Heart left ventricle (tissue), 16 donors: ENCODE data around the gene QRICH1. TPM values are rescaled to one million over a fixed set of nuclear protein-coding genes. Genes with fewer than 3 reads are reported as not detected.

Experiments used
- ATAC-seq, 4 donors: fragments of 200-7000 bp; cut with Tn5 transposase; one replicate each; pipeline ENCODE4 v1.9.1; 2020 to 2022; ENCODE audit warnings: moderate library complexity in 4 of 4, mild to moderate bottlenecking in 3 of 4, moderate number of reproducible peaks in 1 of 4
- DNase-seq, 5 donors: peaks; one replicate each; pipeline ENCODE4 v3.0.0-alpha.2; 2020
- H3K27ac ChIP-seq, 12 donors: fragments of 200-600 bp; sonication (generic) in 4 of 12; one replicate each; pipeline versions ENCODE4 v1.5.0 to v1.8.0; 2016 to 2022; ENCODE audit warnings: mild to moderate bottlenecking in 2 of 12
- H3K27me3 ChIP-seq, 9 donors: fragments of 200-600 bp; sonication (generic) in 2 of 9; one replicate each; pipeline versions ENCODE4 v1.5.1 to v1.8.0; 2016 to 2022; ENCODE audit warnings: mild to moderate bottlenecking in 3 of 9
- H3K36me3 ChIP-seq, 9 donors: fragments of 200-600 bp; sonication (generic) in 2 of 9; one replicate each; pipeline versions ENCODE4 v1.5.0 to v1.8.0; 2018 to 2022; ENCODE audit warnings: mild to moderate bottlenecking in 2 of 9
- H3K4me1 ChIP-seq, 12 donors: fragments of 200-600 bp; sonication (generic) in 4 of 12; one replicate each; pipeline versions ENCODE4 v1.5.0 to v1.8.0; 2016 to 2022; ENCODE audit warnings: mild to moderate bottlenecking in 3 of 12
- H3K4me3 ChIP-seq, 12 donors: fragments of 200-600 bp; sonication (generic) in 4 of 12; one replicate each; pipeline versions ENCODE4 v1.5.0 to v1.8.0; 2017 to 2022; ENCODE audit warnings: mild to moderate bottlenecking in 9 of 12, moderate library complexity in 4 of 12
- H3K9me3 ChIP-seq, 12 donors: fragments of 200-600 bp; sonication (generic) in 4 of 12; one replicate each; pipeline versions ENCODE4 v1.5.0 to v1.8.0; 2016 to 2022; ENCODE audit warnings: mild to moderate bottlenecking in 1 of 12
- CTCF ChIP-seq, 12 donors: fragments of 200-600 bp; sonication (generic) in 4 of 12; IDR thresholded peaks; one replicate each; pipeline versions ENCODE4 v1.5.0 to v1.8.0; 2018 to 2022; ENCODE audit warnings: antibody characterized with exemption in 12 of 12, mild to moderate bottlenecking in 5 of 12
- POLR2A ChIP-seq, 2 donors: fragments of 450-650 bp; IDR thresholded peaks; one replicate each; pipeline ENCODE4 v1.6.1; 2017; ENCODE audit warnings: antibody characterized with exemption in 2 of 2, mild to moderate bottlenecking in 2 of 2, moderate library complexity in 2 of 2
- WGBS, 4 donors: extraction: QIAGEN DNeasy Blood & Tissue Kit in 2 of 4; methylation state at CpG; one replicate each; pipeline versions ENCODE4 v1.1.5 to v1.1.7; 2013 to 2018; 5-methylcytosine and 5-hydroxymethylcytosine counted together
- intact Hi-C, 10 donors: fragments of 100-400 bp; cut with DNase I; formaldehyde crosslinking; loops; one replicate each; pipeline versions ENCODE4 v1.11.1 to v1.14.2; 2022
- polyA plus RNA-seq, 2 donors: library from polyadenylated mRNA; stranded (reverse); fragments of 200-250 nt; gene quantifications; one replicate each; pipeline ENCODE4 v1.2.3, GENCODE V29; 2013
- total RNA-seq, 9 donors: library from RNA; depleted of rRNA in 2 of 9; stranded (reverse); fragments of >200 nt in 2 of 9; fragmentation: NEBNext Ultra II Directional in 3 of 9; extraction: Animal tissue kit (Norgen Biotek cat#: 25700) in 3 of 9; gene quantifications; one replicate each; pipeline versions ENCODE4 v1.1.0 to v1.2.4, GENCODE V29; 2016 to 2023
- donor health status: ischemic (EF 13 %, LVEDD 7.1; RV severe dilation, severe dysfunction).
- donor health status: healthy with polysubstance abuse.
- donor health status: DM: no; HTN: yes; CAD: no.
- donor health status: DM: no; HTN: no; CAD: no.
- donor health status: ischemic (EF 25% LVEDD 6.9; RV normal size, moderate dysfunction).
- donor health status: ischemic (EF 25% LVEDD 5.7; RV mildly dilated, moderate dysfunction).
- donor health status: healthy.
- donor health status: DM: yes; HTN: yes; CAD: no.
- donor health status: ischemic (EF 35%, LVEDD 5.7; RV mildly dilated, moderate dysfunction).
- donor health status: nonischemic (EF 11% LVEDD 7.7; RV severe dilation, severe dysfunction).
- donor health status: DM: yes; HTN: yes; CAD: no.
- donor health status: PGD.
- donor health status: ischemic (EF 29% LVEDD 5.4; RV normal size, mild dysfunction).
- donor health status: nonischemic (EF 23%, LVEDD 6.1; RV moderate dilation, normal function).

QRICH1 gene
- total and polyA plus RNA-seq, 11 donors, result 20.0 to 91.6 (median 54.9) TPM

GRCh38 chr3:49018707-49019006 is 75.2 kb downstream of the QRICH1 start:
- H3K27me3 ChIP-seq, result no peaks in the 10 kb centered on the region
- TF ChIP-seq CTCF (IDR thresholded peaks at IDR 0.05), result no peak
- no peak for TF ChIP-seq POLR2A (IDR thresholded peaks at IDR 0.05)
- DNase-seq (no peak), ATAC-seq (no peak)
- H3K4me3 ChIP-seq, result peak overlapping the region; percentile 63 to 98 (median 88)
- peaks cover 0 to 49% (median 37%) of the 10 kb centered on the region in 12 donors for H3K4me1 ChIP-seq
- peak overlapping the region in 11 of 12 donors; percentile 10 to 87 (median 78) for H3K27ac ChIP-seq
- H3K9me3 ChIP-seq, result no peaks in the 10 kb centered on the region
- intact Hi-C loops, result no loop called here
- 3 to 5% (median 4%) methylated on average over 13 to 18 of the region's 18 CpGs for WGBS, 4 donors
- peaks cover 0 to 41% (median 40%) of the 10 kb centered on the region in 9 donors for H3K36me3 ChIP-seq

GRCh38 chr3:49017971-49018706 is 75.7 kb downstream of the QRICH1 start, which contains the start of gene DALRD3:
Gene DALRD3, minus strand, starts transcription at chr3:49018580. Its CDS starts 16 bp downstream, at chr3:49018564.
- Histone ChIP-seq H3K4me3 (peak within 1 kb of the TSS; percentile 63 to 100 (median 88)), H3K4me1 (peaks cover 0 to 50% (median 36%) of the 10 kb centered on the region in 12 donors), H3K27ac (peak within 1 kb of the TSS in 11 of 12 donors; percentile 10 to 100 (median 78)), H3K9me3 (no peaks in the 10 kb centered on the region), H3K36me3 (peaks cover 0 to 41% (median 36%) of the 10 kb centered on the region in 9 donors), H3K27me3 (no peaks in the 10 kb centered on the region)
- peak; percentile 72 to 79 (median 74) for DNase-seq
- peak in 1 of 2 donors; percentile 67 for TF ChIP-seq POLR2A (IDR thresholded peaks at IDR 0.05)
- TF ChIP-seq CTCF (IDR thresholded peaks at IDR 0.05), result no peak
- WGBS, 4 donors, result 0% methylated on average over 40 to 85 of the region's 85 CpGs
- ATAC-seq, result peak in 2 of 4 donors; percentile 6 to 10
- intact Hi-C loops, result loop anchor here in 1 of 10 donors (1.0 kb wide), 1 partner anchor 23 kb away; no protein-coding TSS in a partner anchor

GRCh38 chr3:49017229-49017970 is 76.5 kb downstream of the QRICH1 start:
- WGBS, 4 donors, result 9 to 39% (median 14%) methylated on average over 5 to 23 of the region's 23 CpGs
- peaks cover 0 to 44% (median 35%) of the 10 kb centered on the region in 9 donors for H3K36me3 ChIP-seq
- intact Hi-C loops, result loop anchor here in 1 of 10 donors (1.0 kb wide), 1 partner anchor 22 kb away; no protein-coding TSS in a partner anchor
- peak overlapping the region in 11 of 12 donors; percentile 10 to 87 (median 78) for H3K27ac ChIP-seq
- H3K27me3 ChIP-seq, result no peaks in the 10 kb centered on the region
- H3K9me3 ChIP-seq, result no peaks in the 10 kb centered on the region
- TF ChIP-seq POLR2A (IDR thresholded peaks at IDR 0.05) (no peak), CTCF (IDR thresholded peaks at IDR 0.05) (no peak)
- peaks cover 0 to 50% (median 35%) of the 10 kb centered on the region in 12 donors for H3K4me1 ChIP-seq
- no peak for ATAC-seq
- H3K4me3 ChIP-seq, result peak overlapping the region; percentile 63 to 98 (median 88)
- no peak for DNase-seq
